Astrocyte of the spinal cord (primary cell): ENCODE measurements around the gene MYOCOS.
A peak's percentile ranks its signal among the peaks of the same experiment; 100 is the strongest.
"Not testable (repeated sequence)": the region's sequence is repeated elsewhere in the genome, so short reads cannot be mapped to it uniquely, and the experiment has no call there.

ENCODE experiments used
- DNase-seq: peaks from one replicate; pipeline ENCODE4 v3.0.0; 2011; ENCODE audit warnings: low read depth, low spot score
- H3K4me3 ChIP-seq: 2 replicates; pipeline ENCODE4 v1.5.1; 2011; ENCODE audit warnings: low read depth, mild to moderate bottlenecking, low read length, moderate library complexity
- CTCF ChIP-seq: IDR thresholded peaks from 2 replicates; pipeline ENCODE4 v1.5.1; 2012; ENCODE audit warnings: low read depth, mild to moderate bottlenecking, low read length, inconsistent platforms
- in situ Hi-C: cut with HindIII; loops from 2 replicates; pipeline ENCODE4 v1.10.0; 2017; ENCODE audit warnings: low sequenced_read_pairs

MYOCOS gene

DNA sequence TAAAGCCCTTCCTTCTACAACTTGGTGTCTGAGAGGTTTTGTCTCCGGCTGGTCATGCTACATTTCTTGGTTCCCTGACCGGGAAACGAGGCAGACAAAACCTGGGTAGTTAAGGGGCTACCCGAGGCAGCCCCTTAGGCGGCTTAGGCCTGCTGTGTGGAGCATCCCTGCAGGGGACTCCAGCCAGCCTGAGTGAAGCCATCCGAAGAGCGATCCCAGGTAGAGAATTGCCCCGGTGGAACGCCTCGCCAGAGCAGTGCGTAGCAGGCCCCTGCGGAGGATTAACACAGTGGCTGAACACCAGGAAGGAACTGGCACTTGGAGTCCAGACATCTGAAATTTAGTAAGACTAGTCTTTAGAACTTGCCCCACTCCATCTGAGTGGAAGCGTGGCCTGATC lies 21.2 kb upstream of the MYOCOS start:
- in situ Hi-C loops, result no loop called here
- no peak for TF ChIP-seq CTCF
- no peak for DNase-seq
- H3K4me3 ChIP-seq, result no peak overlapping the region

GRCh38 chr1:171603042-171603441 lies 19.0 kb upstream of the MYOCOS start:
- DNase-seq, in situ Hi-C loops, H3K4me3 ChIP-seq: not testable (repeated sequence)

DNA sequence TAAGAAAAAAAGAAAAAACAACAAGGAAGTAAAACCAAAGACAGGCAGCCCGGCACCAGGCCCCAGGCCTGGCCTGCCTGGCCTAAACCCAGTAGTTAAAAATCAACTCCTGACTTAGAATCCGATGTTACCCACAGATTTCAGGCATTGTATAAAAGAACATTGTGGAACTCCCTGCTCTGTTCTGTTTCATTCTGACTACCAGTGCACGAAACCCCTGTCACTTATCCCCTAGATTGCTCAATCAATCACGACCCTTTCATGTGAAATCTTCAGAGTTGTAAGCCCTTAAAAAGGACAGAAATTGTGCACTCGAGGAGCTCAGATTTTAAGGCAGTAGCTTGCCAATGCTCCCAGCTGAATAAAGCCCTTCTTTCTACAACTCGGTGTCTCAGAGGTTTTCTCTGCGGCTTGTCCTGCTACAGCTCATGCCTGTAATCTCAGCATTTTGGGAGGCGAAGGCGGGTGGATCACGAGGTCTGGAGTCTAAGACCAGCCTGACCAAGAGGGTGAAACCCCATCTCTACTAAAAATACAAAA lies 15.6 kb upstream of the MYOCOS start:
- no peak overlapping the region for H3K4me3 ChIP-seq
- TF ChIP-seq CTCF, result no peak
- no peak for DNase-seq
- in situ Hi-C loops, result no loop called here

DNA sequence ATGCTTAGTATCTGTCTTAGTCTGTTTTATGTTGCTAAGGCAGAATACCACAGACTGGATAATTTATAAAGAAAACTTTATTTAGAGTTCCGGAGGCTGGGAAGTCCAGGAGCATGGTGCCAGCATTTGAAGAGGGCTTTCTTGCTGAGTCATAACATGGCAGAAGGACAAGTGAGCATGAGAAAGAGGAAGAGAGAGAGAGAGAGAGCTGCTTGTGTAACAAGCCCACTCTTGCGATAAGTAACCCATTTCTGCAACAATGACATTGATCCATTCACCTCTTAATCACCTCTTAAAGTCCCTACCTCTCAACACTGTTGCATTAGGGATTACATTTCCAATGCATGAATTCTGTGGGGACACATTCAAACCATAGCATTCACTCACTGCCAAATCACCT lies 11.7 kb upstream of the MYOCOS start:
- DNase-seq, result peak; percentile 55
- in situ Hi-C loops, result no loop called here
- no peak for TF ChIP-seq CTCF
- H3K4me3 ChIP-seq, result no peak overlapping the region

DNA sequence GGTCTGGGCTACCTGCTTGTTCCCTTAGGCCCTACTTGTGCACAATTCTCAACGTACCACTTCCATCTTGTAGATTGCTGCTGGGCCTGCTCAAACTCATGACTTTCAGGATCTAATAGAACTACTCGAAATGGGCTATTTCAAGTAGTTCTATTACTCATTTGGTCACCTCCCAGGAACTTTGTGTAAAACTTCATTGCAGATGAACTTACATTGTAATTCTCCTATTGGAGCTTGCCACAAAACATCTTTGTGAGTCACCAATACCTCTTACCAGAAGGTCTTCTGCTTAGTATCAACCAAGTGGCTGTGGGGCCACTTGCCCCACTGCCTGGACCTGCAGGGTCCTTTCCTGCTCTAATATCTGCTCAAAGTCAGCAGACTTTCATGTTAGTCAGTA lies 10.7 kb upstream of the MYOCOS start:
- no peak overlapping the region for H3K4me3 ChIP-seq
- TF ChIP-seq CTCF, result no peak
- in situ Hi-C loops, result no loop called here
- peak; percentile 32 for DNase-seq

DNA sequence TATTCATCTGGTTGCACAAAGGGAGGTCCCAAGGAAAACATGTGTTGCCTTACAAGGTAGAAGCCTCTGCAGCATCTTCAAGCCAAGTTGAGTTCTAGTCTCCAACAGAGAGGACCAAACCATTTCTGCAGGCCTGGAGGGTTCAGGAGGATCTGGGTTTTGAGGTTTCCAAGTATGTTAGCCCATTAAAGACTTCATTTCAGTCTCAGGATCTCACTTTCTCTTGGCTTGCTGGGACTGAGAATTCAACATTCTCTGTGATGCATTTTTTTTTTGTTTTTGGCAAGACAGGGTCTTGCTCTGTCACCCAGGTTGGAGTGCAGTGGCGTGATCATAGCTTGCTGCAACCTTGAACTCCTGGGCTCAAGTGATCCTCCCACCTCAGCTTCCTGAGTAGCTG lies 8.8 kb upstream of the MYOCOS start:
- no peak for DNase-seq
- in situ Hi-C loops, result no loop called here
- H3K4me3 ChIP-seq, result no peak overlapping the region
- TF ChIP-seq CTCF, result no peak

GRCh38 chr1:171615122-171615906 lies 6.7 kb upstream of the MYOCOS start:
- in situ Hi-C loops, H3K4me3 ChIP-seq, DNase-seq: not testable (repeated sequence)

DNA sequence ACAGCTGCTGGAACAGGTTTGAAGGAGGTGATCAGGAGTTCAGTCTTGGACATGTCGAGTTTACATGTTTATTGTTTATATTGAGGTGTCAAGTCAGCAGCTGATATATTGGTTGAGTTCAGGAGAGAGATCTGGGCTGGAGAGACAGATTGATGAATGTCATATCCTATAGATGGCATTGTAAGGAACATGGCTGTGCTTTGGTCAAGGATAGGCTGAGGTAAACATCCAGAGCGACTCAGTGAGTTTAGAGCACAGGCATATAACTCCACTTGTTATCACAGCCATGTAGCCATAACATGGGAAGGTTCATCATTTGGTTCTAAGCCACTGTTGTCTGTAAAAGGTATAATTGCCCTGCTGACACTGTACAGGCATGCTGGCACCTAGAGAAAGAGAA lies 5.5 kb upstream of the MYOCOS start:
- in situ Hi-C loops, result no loop called here
- TF ChIP-seq CTCF, result no peak
- H3K4me3 ChIP-seq, result no peak overlapping the region
- no peak for DNase-seq
